Kidney epithelial cell (primary cell): ENCODE data around the gene COMP. TPM values are rescaled to one million over a fixed set of nuclear protein-coding genes. Genes with fewer than 3 reads are reported as not detected.
"Not testable (repeated sequence)": the region's sequence is repeated elsewhere in the genome, so short reads cannot be mapped to it uniquely, and the experiment has no call there.

Experiments
- DNase-seq: peaks from one replicate; pipeline ENCODE4 v3.0.0-alpha.2; 2010; ENCODE audit warnings: low read depth
- H3K27me3 ChIP-seq: 2 replicates; pipeline ENCODE4 v1.6.0; 2011; ENCODE audit warnings: low read length; ENCODE audit not compliant: control insufficient read depth, insufficient read depth
- H3K36me3 ChIP-seq: 2 replicates; pipeline ENCODE4 v1.5.1; 2011; ENCODE audit warnings: low read length; ENCODE audit not compliant: control insufficient read depth, insufficient read depth
- H3K4me3 ChIP-seq: 2 replicates; pipeline ENCODE4 v1.5.1; 2011; ENCODE audit warnings: low read depth, mild to moderate bottlenecking, control low read depth, low read length
- total RNA-seq: library from RNA; depleted of rRNA; stranded (reverse); fragments of >200 nt; gene quantifications from 2 replicates; pipeline ENCODE4 v1.2.3, GENCODE V29; 2015
- TF ChIP-seq, protein P1 (sequence below): IDR thresholded peaks from 2 replicates; pipeline ENCODE4 v1.5.1; 2011; ENCODE audit warnings: mild to moderate bottlenecking, moderate library complexity, low read length, control low read depth, inconsistent platforms; ENCODE audit not compliant: insufficient read depth, poor library complexity, severe bottlenecking

The COMP gene
- total RNA-seq, 1 donor from 2014 or later = not detected

DNA sequence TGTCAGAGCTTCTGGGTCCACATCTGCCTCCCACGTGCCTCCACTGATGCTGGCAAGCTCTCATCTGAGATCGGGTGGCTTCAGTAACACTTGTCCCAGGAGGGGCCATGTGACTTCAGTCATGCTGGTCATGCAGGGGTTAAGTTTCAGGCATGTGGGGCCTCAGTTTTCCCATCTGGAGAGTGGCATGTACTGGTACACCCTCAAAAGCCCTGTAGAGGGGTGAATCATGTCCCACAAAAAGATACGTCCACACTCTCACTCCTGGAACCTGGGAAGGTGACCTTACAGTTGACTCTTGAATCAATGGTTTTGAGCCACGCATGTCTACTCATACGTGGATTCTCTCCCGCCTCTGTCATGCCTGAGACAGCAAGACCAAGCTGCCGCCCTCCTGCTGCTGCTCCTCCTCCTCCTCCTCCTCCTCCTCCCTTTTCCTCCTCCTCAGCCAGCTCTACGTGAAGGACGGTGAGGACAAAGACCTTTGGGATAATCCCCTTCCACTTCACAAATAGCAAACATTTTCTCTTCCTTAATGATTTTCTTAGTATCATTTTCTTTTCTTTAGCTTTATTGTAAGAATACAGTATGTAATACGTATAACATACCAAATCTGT is 53.7 kb downstream of the COMP start:
- DNase-seq = no peak
- TF ChIP-seq, protein P1, sequence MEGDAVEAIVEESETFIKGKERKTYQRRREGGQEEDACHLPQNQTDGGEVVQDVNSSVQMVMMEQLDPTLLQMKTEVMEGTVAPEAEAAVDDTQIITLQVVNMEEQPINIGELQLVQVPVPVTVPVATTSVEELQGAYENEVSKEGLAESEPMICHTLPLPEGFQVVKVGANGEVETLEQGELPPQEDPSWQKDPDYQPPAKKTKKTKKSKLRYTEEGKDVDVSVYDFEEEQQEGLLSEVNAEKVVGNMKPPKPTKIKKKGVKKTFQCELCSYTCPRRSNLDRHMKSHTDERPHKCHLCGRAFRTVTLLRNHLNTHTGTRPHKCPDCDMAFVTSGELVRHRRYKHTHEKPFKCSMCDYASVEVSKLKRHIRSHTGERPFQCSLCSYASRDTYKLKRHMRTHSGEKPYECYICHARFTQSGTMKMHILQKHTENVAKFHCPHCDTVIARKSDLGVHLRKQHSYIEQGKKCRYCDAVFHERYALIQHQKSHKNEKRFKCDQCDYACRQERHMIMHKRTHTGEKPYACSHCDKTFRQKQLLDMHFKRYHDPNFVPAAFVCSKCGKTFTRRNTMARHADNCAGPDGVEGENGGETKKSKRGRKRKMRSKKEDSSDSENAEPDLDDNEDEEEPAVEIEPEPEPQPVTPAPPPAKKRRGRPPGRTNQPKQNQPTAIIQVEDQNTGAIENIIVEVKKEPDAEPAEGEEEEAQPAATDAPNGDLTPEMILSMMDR = no peak
- Histone ChIP-seq H3K4me3 (no peak overlapping the region), H3K27me3 (no peaks in the 10 kb centered on the region), H3K36me3 (no peaks in the 10 kb centered on the region)

DNA sequence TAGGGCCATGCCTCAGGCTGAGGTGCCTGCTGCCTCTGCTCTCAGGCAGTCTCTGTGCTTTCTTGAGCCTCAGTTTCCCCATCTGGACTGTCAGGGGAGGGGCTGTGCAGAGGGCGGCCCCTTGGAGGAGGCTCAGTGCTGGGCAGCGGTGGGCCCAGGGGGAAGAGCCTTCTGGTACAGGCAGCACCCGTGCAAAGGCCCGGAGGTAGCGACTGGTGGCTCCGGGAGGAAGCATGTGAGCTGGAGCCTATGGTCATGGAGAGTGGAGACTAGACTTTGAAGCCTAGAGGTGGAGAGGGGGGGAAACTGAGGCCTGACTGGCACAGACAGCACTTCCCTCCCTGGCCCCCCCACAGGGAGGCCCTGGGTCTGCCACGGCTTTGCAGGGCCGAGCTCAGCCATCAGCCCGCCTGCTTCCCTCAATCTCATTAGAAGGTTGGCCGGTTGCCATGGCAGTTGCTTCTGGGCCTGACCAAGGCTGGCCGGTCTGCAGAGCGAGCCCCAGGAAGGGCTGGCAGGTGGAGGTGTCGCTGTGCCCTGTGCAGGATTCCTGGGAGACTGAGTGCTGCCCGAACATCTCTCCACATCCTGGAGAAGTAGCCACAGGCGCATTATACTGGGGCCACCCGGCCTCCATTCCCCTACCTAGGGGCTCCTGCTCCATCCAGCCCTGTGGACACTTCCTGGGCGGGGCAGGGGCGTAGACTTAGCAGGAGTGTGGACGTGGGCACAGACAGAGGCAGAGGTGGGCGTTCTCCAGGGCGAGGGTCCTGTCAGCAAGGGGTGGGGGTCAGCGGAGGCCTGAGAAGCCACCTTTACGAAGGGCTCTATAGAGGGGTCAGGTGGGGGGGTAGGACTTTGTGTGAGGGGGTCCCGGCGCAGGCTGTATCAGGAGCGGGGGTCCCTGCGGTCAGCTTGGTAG is 54.4 kb downstream of the COMP start:
- no peak for DNase-seq
- TF ChIP-seq, protein P1 = no peak
- no peaks in the 10 kb centered on the region for H3K27me3 ChIP-seq
- no peaks in the 10 kb centered on the region for H3K36me3 ChIP-seq
- no peak overlapping the region for H3K4me3 ChIP-seq

DNA sequence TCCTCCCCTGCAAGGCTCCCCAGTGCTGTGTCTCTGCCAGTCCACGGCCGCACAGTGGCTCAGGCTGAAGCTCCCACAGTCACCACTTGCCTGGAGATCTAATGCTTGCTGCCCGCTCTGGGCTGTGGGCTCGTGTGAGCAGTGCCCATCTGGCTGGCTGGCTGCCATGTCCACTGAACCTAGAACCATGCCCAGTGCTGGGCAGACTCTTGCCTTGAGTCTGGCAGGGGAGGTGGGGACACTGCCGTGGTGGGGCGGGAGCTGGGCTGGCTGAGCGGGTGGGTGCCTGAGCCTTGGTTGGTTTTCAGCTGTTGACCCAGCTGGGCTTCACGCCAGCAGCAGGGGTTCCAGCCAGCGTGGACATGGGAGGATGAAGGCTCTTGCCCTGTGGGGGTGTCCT is 55.4 kb downstream of the COMP start:
- no peak overlapping the region for H3K4me3 ChIP-seq
- H3K36me3 ChIP-seq = no peaks in the 10 kb centered on the region
- TF ChIP-seq, protein P1 = no peak
- H3K27me3 ChIP-seq = no peaks in the 10 kb centered on the region
- no peak for DNase-seq

DNA sequence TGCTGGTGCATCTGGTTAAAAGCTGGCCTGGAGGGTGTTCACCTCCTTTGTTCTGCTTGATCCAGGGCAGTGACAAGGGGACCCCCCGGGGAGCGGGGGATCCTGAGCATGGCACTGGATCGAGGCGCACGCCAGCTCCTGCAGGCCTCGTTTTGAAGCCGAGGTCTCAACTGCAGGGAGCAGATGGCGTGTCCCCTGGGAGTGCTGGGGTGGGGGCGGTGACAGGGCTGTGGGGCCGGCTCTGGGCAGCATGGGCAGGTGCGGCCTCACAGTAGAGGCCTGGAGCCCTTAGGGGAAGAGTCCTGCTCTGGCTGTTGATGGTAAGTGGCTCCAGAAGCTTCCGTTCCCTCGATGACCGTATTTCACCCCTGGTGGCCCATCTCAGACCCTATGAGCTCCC is 55.8 kb downstream of the COMP start:
- TF ChIP-seq, protein P1 = no peak
- Histone ChIP-seq H3K27me3 (no peaks in the 10 kb centered on the region), H3K4me3 (no peak overlapping the region), H3K36me3 (no peaks in the 10 kb centered on the region)
- no peak for DNase-seq

DNA sequence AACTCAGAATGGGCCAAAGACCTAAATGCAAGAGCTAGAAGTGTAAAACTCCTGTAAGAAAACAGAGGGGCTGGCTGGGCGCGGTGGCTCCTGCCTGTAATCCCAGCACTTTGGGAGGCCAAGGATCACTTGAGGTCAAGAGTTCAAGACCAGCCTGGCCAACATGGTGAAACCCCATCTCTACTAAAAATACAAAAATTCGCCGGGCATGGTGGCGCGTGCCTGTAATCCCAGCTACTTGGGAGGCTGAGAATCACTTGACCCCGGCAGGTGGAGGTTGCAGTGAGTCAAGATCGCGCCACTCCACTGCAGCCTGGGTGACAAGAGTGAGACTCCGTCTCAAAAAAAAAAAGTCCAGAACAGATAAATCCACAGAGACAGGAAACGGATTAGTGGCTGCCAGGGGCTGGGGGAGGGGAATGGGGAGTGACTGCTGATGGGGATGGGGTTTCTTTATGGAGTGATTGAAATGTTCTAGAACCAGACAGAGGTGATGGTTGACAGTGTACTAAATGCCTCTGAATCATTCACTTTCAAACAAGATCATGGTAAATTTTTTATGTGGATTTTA is 57.3 kb downstream of the COMP start:
- not testable (repeated sequence) for H3K36me3 ChIP-seq, H3K27me3 ChIP-seq, DNase-seq, H3K4me3 ChIP-seq

DNA sequence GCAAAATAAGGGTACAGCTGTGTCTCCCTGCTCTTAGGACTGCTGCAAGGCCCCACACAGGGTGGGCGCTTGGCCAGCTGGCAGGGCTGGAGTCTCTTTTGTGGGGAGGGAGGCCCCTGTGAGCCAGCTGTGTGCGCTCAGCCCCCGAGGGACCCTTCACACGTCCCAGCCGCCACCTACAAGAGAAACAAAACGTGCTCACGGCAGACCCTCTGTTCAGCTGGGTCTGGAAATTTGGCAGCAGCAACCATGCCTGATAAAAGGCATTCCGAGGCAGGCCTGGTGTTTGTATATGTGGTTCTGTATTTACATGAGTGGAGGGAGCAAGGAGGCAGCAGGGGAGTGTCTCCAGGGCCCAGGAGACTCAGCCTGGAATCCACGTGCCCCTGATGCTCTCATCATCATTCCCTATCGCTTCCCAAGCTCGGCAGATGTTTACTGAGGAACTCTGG is 57.9 kb downstream of the COMP start:
- H3K27me3 ChIP-seq = no peaks in the 10 kb centered on the region
- TF ChIP-seq, protein P1 = no peak
- no peaks in the 10 kb centered on the region for H3K36me3 ChIP-seq
- no peak for DNase-seq
- no peak overlapping the region for H3K4me3 ChIP-seq
